NCI-H774 (cell line): ENCODE results near the gene TBC1D32.
"Not testable (repeated sequence)": the region's sequence is repeated elsewhere in the genome, so short reads cannot be mapped to it uniquely, and the experiment has no call there.

Source experiments
- DNase-seq: peaks from one replicate; lab custom pipeline; 2025; lab: John Stamatoyannopoulos, UW

Gene TBC1D32, protein sequence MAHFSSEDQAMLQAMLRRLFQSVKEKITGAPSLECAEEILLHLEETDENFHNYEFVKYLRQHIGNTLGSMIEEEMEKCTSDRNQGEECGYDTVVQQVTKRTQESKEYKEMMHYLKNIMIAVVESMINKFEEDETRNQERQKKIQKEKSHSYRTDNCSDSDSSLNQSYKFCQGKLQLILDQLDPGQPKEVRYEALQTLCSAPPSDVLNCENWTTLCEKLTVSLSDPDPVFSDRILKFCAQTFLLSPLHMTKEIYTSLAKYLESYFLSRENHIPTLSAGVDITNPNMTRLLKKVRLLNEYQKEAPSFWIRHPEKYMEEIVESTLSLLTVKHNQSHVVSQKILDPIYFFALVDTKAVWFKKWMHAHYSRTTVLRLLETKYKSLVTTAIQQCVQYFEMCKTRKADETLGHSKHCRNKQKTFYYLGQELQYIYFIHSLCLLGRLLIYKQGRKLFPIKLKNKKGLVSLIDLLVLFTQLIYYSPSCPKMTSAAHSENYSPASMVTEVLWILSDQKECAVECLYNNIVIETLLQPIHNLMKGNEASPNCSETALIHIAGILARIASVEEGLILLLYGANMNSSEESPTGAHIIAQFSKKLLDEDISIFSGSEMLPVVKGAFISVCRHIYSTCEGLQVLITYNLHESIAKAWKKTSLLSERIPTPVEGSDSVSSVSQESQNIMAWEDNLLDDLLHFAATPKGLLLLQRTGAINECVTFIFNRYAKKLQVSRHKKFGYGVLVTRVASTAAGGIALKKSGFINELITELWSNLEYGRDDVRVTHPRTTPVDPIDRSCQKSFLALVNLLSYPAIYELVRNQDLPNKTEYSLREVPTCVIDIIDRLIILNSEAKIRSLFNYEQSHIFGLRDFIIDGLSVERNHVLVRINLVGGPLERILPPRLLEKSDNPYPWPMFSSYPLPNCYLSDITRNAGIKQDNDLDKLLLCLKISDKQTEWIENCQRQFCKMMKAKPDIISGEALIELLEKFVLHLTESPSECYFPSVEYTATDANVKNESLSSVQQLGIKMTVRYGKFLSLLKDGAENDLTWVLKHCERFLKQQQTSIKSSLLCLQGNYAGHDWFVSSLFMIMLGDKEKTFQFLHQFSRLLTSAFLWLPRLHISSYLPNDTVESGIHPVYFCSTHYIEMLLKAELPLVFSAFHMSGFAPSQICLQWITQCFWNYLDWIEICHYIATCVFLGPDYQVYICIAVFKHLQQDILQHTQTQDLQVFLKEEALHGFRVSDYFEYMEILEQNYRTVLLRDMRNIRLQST

DNA sequence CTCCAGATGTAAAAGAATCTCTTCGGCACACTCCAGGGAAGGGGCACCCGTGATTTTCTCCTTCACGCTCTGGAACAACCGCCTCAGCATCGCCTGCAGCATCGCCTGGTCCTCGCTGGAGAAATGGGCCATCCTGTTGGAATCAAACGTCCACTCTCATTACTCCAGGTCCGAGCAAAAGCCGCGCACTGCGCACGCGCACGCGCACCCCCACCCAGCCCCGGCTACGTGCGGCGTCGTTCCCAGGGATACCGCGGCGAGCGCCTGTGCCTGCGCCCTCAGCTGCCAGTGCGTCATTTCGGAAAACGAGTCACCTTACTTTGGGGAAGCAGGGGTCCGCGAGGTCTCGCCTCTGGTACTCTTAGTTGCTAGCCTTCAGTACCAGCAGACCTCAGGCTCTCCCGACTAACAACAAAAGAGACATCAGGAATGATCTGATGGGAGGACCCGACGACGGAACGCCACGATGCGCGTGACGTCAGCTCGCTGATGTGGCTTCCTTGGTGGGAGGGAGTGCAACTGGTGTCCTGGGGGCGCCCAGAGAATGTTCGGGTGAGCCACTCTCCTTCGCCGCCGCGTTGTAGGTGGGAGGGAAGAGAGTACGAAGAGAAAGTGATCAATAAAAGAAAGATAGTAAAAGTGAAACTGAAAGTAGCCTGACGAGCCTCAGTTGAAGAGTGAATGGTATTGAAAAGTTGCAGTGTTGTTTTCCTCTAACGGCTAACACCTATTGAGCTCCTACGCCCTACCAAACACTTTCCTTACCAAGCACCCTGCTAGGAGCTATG, at the start of gene TBC1D32:
TBC1D32 (minus strand) TSS at position 182 of the 788 bp plus-strand sequence; CDS start at position 132, 50 bp downstream.
- DNase-seq, result peak; percentile 95

DNA sequence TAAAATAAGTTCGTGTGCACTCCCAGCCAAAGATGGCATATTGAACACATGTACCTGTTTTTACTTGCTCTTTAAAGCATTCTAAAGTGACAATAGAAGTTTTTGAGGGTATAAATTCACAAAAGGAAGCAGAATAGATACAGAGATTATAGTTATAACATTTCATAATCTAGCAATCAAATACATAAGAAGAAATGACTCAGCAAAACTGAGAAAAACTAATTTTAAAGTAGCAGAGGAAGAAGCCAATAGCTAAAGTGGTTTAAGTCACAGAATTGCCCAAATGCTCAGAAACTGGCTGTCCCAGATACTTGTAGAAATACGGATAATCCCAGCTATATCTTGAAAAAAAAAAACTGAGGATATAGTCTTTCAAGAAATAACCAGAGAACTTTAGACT, 49.2 kb upstream of the TBC1D32 start:
- DNase-seq, result no peak

DNA sequence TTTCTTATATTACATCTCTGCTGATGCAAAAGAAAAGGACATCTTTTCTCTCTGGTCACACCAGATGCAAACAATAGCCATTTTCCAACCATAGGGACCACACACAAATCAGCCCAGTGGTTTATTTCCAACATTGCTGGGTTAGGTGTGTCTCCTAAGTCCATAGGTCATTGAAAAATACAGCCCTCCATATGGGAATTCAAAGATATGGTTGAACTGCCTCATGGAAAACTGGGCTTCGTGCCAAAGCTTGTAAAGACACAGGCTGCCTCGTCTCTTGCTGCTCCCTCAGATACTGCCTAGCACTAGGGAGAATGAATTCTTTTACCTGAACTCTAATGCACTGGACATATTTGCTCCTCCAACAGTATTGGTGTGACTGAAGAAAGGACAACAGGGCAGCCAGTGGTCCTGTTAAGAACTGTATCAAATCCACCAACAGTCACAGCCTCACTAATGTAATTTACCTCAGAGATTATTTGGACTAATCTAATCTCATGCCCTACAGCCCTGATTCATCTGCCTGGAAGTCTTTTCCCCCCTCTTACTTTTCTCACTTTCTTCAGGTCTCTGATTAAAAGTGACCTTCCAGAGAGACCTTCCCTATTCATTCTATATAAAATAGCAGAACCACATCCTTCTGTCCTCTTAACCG, 48.3 kb upstream of the TBC1D32 start:
- DNase-seq, result no peak

DNA sequence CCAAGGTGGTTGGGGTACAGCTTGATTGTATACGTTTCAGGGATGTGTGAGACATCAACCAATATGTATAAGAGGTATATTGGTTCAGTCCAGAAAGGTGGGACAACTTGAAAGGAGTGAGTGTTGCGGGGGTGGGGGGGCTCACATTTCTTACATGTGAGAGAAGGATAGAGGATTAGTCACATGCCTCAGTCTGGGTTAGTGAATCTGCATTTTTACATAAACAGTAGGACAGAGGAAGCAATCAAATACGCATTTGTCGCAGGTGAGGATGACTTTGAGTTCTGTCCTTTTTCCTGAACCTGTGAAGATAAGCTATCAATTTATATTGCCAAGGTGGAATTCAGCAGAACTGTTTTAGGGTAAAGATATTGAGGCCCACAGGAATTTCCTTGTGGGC, 42.1 kb upstream of the TBC1D32 start:
- DNase-seq, result no peak

DNA sequence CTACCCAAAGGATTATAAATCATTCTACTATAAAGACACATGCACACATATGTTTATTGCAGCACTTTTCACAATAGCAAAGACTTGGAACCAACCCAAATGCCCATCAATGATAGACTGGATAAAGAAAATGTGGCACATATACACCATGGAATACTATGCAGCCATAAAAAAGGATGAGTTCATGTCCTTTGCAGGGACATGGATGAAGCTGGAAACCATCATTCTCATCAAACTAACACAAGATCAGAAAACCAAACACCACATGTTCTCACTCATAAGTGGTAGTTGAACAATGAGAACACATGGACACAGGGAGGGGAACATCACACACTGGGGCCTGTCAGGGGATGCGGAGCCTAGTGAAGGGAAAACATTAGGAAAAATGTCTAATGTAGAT, 39.9 kb upstream of the TBC1D32 start:
- DNase-seq, result not testable (repeated sequence)

DNA sequence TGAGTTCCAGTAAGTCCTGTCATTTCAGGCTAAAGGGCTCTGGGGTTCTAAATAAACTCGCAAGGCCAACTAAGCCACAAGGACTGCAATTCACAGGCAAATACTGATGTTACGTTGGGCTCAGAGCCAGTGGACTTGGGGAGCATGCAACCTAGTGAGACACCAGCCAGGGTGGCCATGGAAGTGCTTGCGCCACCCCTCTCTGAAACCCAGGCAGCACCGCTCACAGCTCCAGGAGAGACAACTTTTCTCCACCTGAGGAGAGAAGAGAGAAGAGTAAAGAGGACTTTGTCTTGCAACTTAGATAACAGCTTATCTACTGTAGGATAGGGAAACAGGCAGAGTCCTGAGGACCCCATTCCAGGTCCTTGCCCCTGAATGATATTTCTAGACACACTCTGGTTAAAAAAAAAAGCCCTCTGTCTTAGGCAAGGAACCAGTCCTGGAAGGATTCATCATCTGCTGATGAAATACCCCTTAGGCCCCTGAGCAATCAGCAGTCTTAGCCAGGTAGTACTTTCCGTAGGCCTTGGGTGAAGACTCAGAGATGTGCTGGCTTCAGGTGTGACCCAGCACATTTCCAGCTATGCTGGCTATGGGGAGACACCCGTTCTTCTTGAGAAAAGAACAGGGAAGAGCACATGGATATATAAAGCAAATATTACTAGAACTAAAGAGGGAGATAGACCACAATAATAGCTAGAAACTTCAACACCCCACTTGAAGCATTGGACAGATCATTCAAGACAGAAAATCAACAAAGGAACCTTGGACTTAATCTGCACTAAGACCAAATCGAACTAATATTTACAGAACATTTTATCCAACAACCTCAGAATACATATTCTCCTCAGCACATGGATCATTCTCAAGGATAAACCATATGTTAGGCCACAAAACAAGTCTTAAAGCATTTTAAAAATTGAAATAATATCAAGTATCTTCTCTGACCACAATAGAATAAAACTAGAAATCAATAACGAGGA, 31.5 kb upstream of the TBC1D32 start:
- no peak for DNase-seq

DNA sequence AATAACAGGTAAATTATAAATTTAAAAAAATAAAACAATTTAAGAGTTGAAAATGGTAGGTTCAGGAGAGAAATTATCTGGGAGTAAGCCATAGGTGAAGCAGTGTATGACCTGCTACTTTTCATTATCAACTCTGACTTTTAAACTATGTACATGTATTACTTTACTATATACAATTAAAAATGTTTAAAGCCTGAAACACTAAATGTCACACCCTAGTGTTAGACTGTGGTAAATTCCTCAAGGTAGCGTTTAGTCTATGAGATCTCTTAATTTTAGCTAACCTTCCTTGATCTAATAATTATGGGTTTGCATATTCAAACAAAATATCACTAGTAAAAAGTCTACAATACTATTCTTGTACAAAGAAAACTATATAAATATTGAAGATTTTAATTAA, 22.3 kb upstream of the TBC1D32 start:
- DNase-seq, result no peak

DNA sequence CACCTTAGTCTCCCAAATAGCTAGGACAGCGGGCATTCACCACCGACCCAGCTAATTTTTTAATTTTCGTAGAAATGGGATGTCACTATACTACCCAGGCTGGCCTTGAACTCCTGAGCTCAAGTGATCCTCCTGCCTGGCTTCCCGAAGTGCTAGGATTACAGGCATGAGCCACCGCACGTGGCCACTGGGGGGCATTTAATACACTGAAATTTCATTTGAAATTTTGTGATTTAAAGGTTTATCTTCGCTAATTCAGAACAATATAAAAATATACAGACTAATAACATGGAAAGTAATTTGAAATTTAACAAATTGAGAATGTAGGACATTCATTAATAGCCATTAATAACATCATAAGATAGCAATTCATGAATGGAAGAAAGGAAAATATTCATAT, 20.5 kb upstream of the TBC1D32 start:
- no peak for DNase-seq

DNA sequence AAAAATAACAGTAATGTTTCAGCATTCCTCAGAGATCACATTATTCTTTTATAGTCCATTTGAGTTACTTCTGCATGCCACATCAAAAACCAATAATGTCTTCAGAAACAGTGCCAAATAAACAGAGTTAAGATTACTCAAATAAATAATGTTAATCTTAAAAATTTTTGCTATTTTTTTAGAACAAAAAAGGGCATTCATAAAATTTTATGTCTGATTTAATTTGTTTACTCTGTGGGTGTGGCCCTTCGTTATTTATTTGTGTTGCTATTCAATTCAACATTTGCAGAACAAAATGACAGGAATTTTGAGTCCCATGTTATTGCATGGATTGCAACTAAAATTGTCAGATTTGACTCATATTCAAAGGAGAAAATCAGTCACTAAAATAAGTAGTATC, 18.7 kb upstream of the TBC1D32 start:
- no peak for DNase-seq

DNA sequence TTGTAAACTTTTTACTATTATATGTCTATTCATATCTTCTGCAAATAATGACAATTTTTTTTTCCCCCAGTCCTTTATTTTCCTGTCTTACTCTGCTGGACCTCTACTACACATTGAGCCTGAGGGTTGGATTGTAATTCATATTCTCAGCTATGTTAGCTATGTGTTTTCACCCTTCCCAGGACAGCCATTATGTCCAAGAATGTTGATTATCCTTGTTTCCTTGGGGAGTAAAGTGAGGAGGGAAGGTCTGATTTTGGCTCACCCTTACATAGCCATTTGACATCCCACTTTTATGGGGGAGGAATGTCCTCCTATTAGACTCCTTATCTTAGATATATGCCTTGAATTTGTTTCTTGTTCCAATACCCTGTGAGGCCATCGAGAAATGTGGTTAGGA, 17.6 kb upstream of the TBC1D32 start:
- no peak for DNase-seq

DNA sequence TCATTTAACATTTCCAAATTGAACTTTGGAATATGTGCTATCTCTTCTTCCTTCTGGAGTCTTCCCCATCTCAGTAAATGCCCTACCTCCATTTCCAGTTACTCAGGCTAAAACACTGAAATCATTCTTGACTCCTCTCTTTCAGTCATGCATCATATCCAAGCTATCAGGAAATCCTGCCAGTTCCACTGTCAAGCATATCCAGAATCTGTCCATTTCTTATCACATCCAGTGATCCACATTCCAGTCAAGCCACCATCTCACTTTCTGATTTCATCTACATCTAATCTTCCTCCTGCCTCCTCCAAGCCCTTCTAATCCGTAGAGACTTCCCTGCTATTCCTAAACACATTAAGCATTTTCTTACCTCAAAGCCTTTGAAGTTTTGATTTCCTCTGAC, 15.3 kb upstream of the TBC1D32 start:
- DNase-seq, result no peak

DNA sequence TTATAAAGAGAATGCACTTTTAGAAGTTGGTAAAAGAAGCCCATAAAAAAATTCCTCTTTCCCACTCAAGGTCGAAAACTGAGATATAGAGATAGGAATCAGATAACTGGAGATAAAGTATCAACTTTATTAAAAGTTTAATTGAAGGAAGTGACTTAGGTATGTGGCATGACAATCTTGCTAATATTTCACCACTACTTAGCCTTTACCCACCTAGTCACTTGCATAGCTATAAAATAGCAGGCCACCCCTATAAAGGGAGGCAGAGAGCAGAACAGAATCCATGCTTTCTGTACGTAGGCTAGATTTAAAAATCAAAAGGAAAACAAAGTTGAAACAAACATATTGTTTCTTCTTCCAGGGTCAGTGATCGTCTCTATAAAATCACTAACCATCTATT, 13.2 kb upstream of the TBC1D32 start:
- no peak for DNase-seq

DNA sequence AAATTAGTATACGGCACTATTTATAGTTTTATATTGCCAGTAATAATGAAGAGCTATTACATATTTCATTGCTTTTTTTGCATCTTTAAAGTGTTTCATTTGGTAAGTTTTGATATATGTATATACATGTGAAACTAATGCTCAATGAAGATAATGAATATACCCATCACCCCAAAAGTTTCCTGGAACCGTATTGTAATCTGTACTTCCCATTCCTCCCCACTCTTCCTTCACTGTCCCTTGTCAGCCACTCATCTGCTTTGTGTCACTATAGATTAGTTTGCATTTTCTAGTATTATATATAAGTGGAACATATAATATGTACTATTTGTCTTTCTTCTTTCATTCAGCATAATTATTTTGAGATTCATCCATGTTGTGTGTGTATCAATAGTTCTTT, 10.3 kb upstream of the TBC1D32 start:
- DNase-seq, result no peak

DNA sequence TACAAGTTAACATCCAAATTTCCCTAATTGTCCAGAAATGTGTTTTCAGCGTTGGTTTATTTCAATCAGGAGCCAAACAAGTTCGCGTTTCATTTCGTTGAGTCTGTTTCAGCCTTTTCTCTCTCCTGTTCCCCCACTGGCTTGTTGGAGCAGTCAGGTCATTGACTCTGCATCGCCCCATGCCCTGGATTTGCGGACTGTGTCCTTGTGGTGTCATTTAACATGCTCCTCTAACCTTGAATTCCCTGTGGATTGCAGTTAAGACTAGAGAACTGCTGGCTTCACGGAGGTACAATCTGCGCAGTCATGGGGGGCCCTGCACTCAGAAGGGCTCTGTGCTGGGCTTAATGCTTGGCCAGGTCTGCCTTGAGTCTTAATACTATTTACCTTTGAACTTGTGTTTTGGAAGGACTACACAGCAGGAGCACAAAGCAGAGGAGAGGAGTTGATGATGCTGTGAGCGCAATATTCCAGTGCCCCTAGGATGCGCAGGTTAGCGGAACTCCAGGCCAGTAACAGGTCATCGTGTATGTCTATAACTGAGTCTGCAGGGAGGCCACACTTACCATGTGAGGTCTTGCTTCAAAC, 5.5 kb upstream of the TBC1D32 start:
- DNase-seq, result no peak

DNA sequence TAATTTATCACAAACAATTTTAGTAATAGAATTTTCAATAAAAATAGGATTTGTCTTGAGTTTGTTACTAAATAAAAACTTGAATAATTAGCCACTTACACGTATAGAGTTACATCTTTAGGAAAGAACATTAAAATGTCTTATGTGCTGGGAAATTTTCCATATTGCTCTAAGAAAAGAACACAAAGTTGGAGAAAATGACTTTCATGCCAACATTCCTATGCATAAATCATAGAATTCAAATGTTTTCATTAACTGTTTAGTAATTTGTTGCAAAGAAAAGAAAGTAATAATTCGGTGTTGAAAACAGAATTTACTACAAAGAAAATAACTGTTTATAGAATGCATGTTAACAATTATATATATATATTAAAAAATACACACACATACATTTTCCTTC, 4.7 kb upstream of the TBC1D32 start:
- DNase-seq, result no peak

DNA sequence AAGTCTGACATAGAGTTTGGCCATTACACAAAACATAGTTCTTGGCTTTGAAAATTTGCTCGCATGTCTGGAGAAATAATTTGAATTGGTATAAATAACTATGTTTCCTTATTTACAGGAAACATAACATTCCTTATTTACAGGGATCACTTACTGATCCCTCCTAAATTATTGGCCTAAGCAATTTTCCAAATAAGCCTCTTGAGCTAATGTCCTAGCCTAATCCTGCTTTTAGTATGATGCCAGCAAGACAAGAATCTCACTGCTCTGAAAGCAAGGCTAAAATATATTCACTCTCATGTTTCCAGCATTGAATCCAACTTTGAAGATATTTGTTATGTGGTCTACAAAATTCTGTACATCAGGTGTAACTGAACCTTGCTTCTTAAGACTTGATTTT, 4.1 kb upstream of the TBC1D32 start:
- no peak for DNase-seq

DNA sequence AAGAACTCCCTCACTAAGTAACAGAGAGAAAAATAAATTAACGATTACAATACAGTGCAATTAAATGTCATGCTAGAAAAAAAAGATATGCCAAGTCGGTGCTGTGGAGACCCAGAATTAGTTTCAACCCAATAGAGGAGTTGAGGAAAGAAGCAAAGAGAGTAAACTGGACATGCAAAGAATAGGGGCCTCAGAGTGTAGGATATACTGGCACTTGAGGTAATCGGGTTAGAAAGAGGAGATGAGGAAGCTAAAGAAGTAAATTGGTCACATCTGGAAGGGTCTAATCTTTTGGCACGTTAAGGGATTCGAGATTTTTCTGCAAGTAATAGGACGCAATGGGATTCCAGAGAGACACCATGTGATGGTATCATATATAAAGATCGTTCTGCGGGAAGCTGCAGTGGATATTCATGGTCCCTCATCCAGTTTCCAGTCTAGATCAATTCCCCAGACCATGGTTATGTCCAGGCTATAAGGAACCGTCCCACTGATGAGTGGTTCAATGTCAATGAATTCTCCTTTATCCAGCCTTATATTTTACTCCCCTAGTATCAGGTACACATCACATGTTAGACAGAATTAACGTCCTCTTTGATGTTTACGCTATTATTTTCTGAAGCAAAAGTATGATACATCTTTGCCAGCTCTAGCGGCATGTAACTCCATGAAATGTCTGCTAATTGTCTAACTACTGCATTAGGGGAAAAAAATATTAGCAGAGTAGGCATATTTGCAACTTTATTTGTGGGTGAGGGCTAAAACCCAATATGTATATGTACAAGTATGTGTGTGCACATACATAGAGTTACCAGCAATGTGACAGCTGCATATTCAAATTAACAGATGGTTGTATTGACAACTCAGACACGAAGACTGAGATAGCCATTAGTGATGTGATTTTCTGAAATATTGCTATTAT, 1.1 kb upstream of the TBC1D32 start:
- no peak for DNase-seq

DNA sequence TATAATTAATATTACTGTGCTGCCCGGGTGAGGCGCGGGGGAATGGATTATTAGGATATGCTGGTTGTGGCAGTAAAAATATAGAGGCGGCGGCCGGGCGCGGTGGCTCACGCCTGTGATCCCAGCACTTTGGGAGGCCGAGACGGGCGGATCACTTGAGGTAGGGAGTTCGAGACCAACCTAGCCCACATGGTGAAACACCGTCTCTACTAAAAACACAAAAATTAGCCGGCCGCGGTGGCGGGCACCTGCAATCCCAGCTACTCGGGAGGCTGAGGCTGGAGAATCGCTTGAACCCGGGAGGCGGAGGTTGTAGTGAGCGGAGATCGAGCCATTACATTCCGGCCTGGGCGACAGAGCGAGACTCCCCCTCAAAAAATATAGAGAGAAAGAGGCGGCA, 586 bp downstream of the TBC1D32 start:
- DNase-seq, result not testable (repeated sequence)
